BJ (cell line): ENCODE data around the gene GGCT. TPM values are rescaled to one million over a fixed set of nuclear protein-coding genes. Genes with fewer than 3 reads are reported as not detected.

Experiments used
- CTCF ChIA-PET: fragments of 350-600 bp; formaldehyde crosslinking; extraction: SDS; loops from one replicate; lab custom pipeline; 2021; ENCODE audit warnings: antibody characterized with exemption, inconsistent platforms; lab: Yijun Ruan, JAX
- POLR2A ChIA-PET: fragments of 300-600 bp; sonication (Branson Sonifier 250); formaldehyde crosslinking; extraction: SDS; loops from one replicate; lab custom pipeline; 2021; ENCODE audit warnings: antibody characterized with exemption; lab: Charles Lee
- DNase-seq: peaks from one replicate; pipeline ENCODE4 v3.0.0-alpha.2; 2011; ENCODE audit warnings: low read depth
- H3K27me3 ChIP-seq: 2 replicates; pipeline ENCODE4 v1.6.0; 2011; ENCODE audit warnings: low read length; ENCODE audit not compliant: control insufficient read depth, insufficient read depth
- H3K36me3 ChIP-seq: 2 replicates; pipeline ENCODE4 v1.5.1; 2011; ENCODE audit warnings: low read length; ENCODE audit not compliant: control insufficient read depth, insufficient read depth
- H3K4me3 ChIP-seq: 2 replicates; pipeline ENCODE4 v1.5.1; 2011; ENCODE audit warnings: low read depth, mild to moderate bottlenecking, control low read depth, low read length
- CTCF ChIP-seq: IDR thresholded peaks from 2 replicates; pipeline ENCODE4 v1.5.1; 2011; ENCODE audit warnings: low read depth, mild to moderate bottlenecking, control low read depth, inconsistent platforms, low read length, moderate library complexity; ENCODE audit not compliant: insufficient read depth
- polyA plus RNA-seq: library from polyadenylated mRNA; depleted of rRNA; stranded (reverse); fragments of >200 nt; gene quantifications from 2 replicates; pipeline ENCODE4 v1.2.3, GENCODE V29; 2011

GGCT gene
- polyA plus RNA-seq, 1 experiment, result 16.5 TPM

- no peak overlapping the region for H3K4me3 ChIP-seq
- no peak for DNase-seq
- TF ChIP-seq CTCF, result no peak
- H3K36me3 ChIP-seq, result no peaks in the 10 kb centered on the region
- CTCF ChIA-PET, result no interaction called here
- no peaks in the 10 kb centered on the region; the same call in 1 of the 2 replicates for H3K27me3 ChIP-seq
- POLR2A ChIA-PET, result no interaction called here
These were observed 14.5 kb upstream of the GGCT start for GRCh38 chr7:30519122-30519521.

GRCh38 chr7:30515761-30516160 is 11.1 kb upstream of the GGCT start:
- Histone ChIP-seq H3K4me3 (no peak overlapping the region), H3K27me3 (no peaks in the 10 kb centered on the region), H3K36me3 (no peaks in the 10 kb centered on the region)
- no peak for DNase-seq
- no peak for TF ChIP-seq CTCF
- ChIA-PET CTCF (interaction anchor here (0.7 to 1.9 kb wide), 4 partner anchors 47 to 240 kb away, joined by 3 to 4 read pairs (median 3); no protein-coding TSS in a partner anchor), POLR2A (no interaction called here)

- Histone ChIP-seq H3K27me3 (no peaks in the 10 kb centered on the region), H3K36me3 (no peaks in the 10 kb centered on the region), H3K4me3 (no peak overlapping the region)
- DNase-seq, result no peak
- POLR2A ChIA-PET, result no interaction called here
- CTCF ChIA-PET, result interaction anchor here (1.9 kb wide), 1 partner anchor 48 kb away, joined by 4 read pairs; no protein-coding TSS in a partner anchor
- no peak for TF ChIP-seq CTCF
These were observed 10.1 kb upstream of the GGCT start for GRCh38 chr7:30514776-30515175.

- ChIA-PET POLR2A (no interaction called here), CTCF (interaction anchor here (1.9 kb wide), 1 partner anchor 49 kb away, joined by 4 read pairs; no protein-coding TSS in a partner anchor)
- no peaks in the 10 kb centered on the region for H3K27me3 ChIP-seq
- no peak for TF ChIP-seq CTCF
- H3K36me3 ChIP-seq, result no peaks in the 10 kb centered on the region
- DNase-seq, result no peak
- no peak overlapping the region for H3K4me3 ChIP-seq
These were observed 9.5 kb upstream of the GGCT start for GRCh38 chr7:30514177-30514576.

GRCh38 chr7:30513762-30514161 is 9.1 kb upstream of the GGCT start:
- TF ChIP-seq CTCF, result no peak
- H3K36me3 ChIP-seq, result no peaks in the 10 kb centered on the region
- no peak overlapping the region for H3K4me3 ChIP-seq
- ChIA-PET POLR2A (no interaction called here), CTCF (interaction anchor here (0.9 to 4.9 kb wide), 2 partner anchors 13 to 48 kb away, joined by 3 to 77 read pairs; no protein-coding TSS in a partner anchor)
- DNase-seq, result no peak
- no peaks in the 10 kb centered on the region for H3K27me3 ChIP-seq
